Left colon (tissue), 2 donors: Measurements from ENCODE around the gene LAD1. TPM values are rescaled to one million over a fixed set of nuclear protein-coding genes. Genes with fewer than 3 reads are reported as not detected.

Source experiments
- ATAC-seq: fragments of 200-7000 bp; cut with Tn5 transposase; one replicate; pipeline ENCODE4 v1.9.1; 2020; ENCODE audit warnings: mild to moderate bottlenecking, moderate library complexity
- DNase-seq, 2 donors: peaks; one replicate each; pipeline ENCODE4 v3.0.0-alpha.2; 2020
- intact Hi-C, 2 donors: fragments of 100-400 bp; cut with DNase I in 1 of 2; cut with micrococcal nuclease in 1 of 2; formaldehyde crosslinking; loops; one replicate each; pipeline versions ENCODE4 v1.11.2 to v1.14.0; 2022; cut with DNase I, micrococcal nuclease
- total RNA-seq, 2 donors: library from RNA; stranded (reverse); fragmentation: NEBNext Ultra II Directional; extraction: Animal tissue kit (Norgen Biotek cat#: 25700); gene quantifications; one replicate each; pipeline ENCODE4 v1.2.1, GENCODE V29; 2021
- donor health status: DM: no; HTN: no; CAD: no.
- donor health status: DM: yes; HTN: yes; CAD: no.

The LAD1 gene
- total RNA-seq, 2 donors from 2014 or later = 172 to 191 TPM

- intact Hi-C loops = no loop called here
- DNase-seq = peak; percentile 70 to 80
- ATAC-seq = peak; percentile 54
Measured at GRCh38 chr1:201399352-201400126, 415 bp upstream of the LAD1 start.

GRCh38 chr1:201397675-201398074 is 1.4 kb downstream of the LAD1 start:
- ATAC-seq = peak; percentile 67
- intact Hi-C loops = no loop called here
- DNase-seq = peak; percentile 68 to 84

DNA sequence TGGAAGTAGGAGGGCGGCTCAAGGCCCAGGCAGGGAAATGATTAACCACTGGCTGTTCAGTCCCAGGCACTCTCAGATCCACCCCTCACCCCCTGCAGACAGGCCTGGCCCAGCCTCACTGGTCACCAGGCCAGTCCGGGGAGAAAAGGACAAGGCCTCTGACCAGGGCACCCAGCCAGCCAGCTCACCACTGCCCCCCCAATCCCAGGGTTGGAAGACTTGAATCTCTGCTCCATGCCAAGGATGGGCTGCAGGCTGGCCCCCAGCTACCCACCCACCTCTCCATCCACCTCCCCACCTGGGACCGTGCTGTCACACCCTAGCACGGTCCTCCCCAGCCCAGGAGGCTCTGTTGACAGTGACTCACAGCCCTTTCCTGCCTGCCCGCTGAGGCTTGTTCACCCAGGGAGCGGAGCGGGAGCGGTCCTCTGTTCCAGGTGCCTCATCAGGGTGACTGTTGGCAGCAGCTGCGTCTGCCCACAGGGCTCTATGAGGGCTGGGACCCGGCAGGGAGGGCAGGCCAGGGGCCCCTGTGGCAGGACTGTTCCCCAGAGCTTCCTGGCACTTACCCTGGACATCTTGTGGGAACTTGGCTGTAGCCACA is 2.2 kb downstream of the LAD1 start:
- peak; percentile 66 for ATAC-seq
- intact Hi-C loops = no loop called here
- DNase-seq = peak; percentile 77 to 91

DNA sequence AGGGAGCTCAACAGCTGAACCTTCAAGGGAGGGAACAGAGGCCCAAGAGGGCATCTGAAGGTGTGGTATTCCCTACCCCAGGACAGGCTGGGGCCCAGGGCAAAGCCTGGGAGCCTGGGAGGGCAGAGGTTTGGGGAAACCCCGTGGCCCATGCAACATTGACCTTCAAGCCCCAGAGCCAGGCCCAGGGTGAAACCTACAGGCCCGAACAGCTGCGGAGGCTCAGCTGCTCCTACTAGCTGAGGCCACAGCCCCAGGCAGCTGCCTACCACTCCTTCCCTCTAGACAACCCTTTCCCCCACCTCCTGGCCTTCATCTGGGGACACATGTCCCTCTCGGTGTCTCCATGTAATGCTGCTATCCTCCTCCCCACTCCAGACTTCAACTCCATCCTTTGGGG is 3.2 kb downstream of the LAD1 start:
- no peak for ATAC-seq
- intact Hi-C loops = no loop called here
- DNase-seq = no peak

GRCh38 chr1:201394591-201394990 is 4.5 kb downstream of the LAD1 start:
- DNase-seq (no peak), ATAC-seq (no peak)
- intact Hi-C loops = no loop called here

- no peak for DNase-seq
- intact Hi-C loops = no loop called here
- ATAC-seq = no peak
Measured at GRCh38 chr1:201393076-201393475, 6.0 kb downstream of the LAD1 start.

GRCh38 chr1:201391651-201392511 is 7.2 kb downstream of the LAD1 start:
- DNase-seq (no peak), ATAC-seq (no peak)
- intact Hi-C loops = no loop called here

- no peak for DNase-seq
- ATAC-seq = no peak
- intact Hi-C loops = no loop called here
Measured at GRCh38 chr1:201391225-201391624, 7.9 kb downstream of the LAD1 start.

- DNase-seq = no peak
- intact Hi-C loops = no loop called here
Measured at GRCh38 chr1:201389051-201389450, 10.1 kb downstream of the LAD1 start.

DNA sequence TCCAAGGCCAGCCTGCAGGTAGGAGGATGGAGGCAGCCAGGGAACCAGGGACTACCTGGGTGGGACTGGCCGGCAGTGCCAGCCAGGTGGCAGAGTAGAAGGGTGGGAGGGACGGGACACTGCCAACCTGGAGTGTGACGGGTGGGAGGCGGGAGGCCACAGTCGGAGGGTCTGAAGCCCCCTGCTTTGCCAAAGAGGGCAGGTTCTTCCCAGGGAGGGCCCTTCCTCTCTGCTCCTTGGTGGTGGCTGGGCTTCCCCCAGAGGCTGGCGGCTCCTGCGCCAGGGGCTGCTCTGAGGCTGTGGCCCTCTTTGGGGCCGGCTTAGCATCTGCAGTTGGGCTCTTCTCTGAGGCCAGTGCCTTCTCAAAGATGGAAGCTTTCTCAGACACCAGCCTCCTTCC is 12.9 kb downstream of the LAD1 start:
- no peak for ATAC-seq
- DNase-seq = no peak
- intact Hi-C loops = no loop called here

More at GRCh38 chr1:201389051-201389450, 10.1 kb downstream of the LAD1 start:
- no peak for ATAC-seq

DNA sequence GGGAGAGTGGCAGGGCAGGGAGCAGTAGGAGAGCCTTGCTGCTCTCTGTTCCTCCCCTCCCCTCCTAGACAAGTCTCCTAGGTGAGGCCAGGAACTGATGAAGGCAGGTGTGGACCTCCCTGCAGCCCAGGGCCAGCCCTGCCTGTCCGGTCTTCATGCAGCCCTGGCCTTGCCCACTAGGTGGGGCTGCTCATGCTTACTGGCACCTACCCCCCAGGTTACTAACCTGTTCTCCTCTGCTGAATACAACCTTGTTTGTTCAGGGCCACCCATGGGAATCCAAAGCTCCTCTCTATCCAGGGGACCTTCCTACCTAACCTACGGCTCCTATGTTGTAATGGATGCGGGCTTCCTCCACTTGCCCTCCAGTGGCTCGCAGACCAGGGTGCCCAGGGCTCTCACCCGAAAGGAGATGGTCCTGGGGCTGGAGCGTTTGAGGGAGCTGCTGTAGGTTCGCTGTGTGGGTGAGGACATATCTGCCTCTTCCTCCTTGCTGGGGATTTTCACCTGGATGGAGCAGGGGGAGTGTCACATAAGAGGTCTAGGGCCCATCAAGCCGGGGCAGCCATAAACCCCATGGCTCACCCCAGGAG is 13.7 kb downstream of the LAD1 start:
- ATAC-seq (peak; percentile 78), DNase-seq (peak; percentile 42 to 84)
- intact Hi-C loops = no loop called here

GRCh38 chr1:201384406-201384782 is 14.7 kb downstream of the LAD1 start:
- intact Hi-C loops = no loop called here
- ATAC-seq = no peak

DNA sequence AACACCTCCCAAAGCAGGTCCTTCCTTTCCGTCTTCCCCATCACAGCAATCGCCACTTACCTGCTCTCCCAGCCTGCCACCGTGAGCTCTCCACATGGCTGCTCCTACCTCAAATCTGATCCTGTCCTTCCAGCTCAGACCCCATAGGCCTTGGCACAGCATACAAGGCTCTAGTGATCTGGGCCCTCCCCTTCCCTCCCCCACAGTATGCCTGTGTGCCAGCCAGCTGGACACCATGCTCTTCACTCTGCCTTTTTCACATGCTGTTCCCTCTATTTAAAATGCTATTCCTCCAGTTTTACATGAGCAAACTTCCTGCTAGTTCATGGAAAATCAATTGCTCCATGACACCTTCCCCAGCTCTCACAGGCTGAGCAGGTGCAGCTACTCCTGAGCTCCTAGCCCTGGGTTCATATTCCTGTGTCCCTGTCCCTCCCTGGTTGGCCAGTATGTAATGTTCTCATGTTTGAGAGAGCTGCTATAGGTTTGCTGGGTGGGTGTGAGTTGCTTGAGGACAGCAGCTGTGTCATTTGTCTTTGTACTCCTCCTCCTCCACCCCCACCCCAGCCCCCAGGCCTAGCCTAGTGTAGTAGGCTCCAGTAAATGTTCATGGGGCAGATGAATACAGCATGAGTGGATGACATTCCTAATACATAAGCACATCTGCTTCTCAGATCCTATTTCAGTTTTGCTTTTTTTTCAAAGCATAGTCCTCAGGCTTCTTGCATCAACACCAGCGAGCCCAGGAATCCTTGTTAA is 15.3 kb downstream of the LAD1 start:
- ATAC-seq (no peak), DNase-seq (no peak)
- intact Hi-C loops = no loop called here

More at GRCh38 chr1:201384406-201384782, 14.7 kb downstream of the LAD1 start:
- no peak for DNase-seq

DNA sequence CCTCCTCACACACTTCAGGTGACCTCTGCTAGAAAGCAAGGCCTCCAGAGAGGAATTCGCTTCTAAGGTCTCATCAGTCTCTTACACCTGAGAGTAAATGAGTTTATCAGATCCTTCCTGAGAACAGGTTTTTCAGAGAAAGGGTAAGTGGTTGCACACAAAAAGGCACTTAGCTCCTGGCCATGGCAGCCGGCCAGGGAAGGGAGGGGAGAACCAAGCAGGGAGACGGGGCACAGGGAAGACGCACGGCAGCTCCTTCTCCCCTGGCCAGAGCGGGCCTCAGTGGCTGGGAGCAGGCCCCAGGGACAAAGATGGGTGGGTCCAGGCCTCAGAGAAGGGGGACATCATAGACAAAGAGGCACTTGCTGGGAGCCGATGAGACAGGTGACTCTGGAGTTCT is 18.0 kb downstream of the LAD1 start:
- no peak for ATAC-seq
- intact Hi-C loops = no loop called here
- DNase-seq = no peak

DNA sequence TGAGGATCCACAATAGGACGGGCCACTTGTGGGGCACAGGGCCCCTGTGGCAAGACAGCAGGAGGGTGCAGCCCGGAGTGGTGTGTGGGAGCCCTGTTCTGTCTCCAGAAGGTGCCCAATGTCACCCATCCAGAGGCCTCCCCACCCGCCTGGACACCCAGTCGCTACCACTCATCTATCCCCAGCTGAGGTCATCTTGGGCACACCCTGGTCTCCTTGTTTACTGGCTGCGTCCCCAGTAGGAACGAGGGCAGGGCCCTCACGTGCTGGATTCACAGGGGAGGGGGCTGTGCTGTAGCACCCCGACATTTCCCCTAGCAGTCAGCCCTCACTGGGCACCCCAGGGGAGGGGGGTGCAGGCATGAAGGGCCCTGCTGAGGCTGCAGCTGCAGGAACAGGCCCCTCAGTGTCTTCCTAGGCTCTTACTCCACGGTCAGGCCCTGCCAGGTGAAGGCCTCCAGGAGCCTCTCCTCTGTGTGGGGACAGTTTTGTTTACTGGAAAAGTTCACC is 19.3 kb downstream of the LAD1 start:
- DNase-seq (no peak), ATAC-seq (peak; percentile 41)
- intact Hi-C loops = no loop called here

- intact Hi-C loops = no loop called here
- DNase-seq (no peak), ATAC-seq (peak; percentile 7)
Measured at GRCh38 chr1:201378804-201379203, 20.3 kb downstream of the LAD1 start.

GRCh38 chr1:201377611-201378092 is 21.5 kb downstream of the LAD1 start, which contains the start of gene TNNT2:
TSS of gene TNNT2 (minus strand) at chr1:201377680. CDS start at chr1:201373254, 4,426 bp downstream.
- ATAC-seq (no peak), DNase-seq (no peak)
- intact Hi-C loops = no loop called here
